Brain microvascular endothelial cell (primary cell): ENCODE measurements around the gene MEGF10.

Experiments used
- DNase-seq: peaks from one replicate; pipeline ENCODE4 v3.0.0-alpha.2; 2020
- H3K27ac ChIP-seq: fragments of 250-450 bp; sonication (Bioruptor Pico); 2 replicates; pipeline ENCODE4 v1.5.1; 2020; ENCODE audit warnings: mild to moderate bottlenecking, moderate library complexity
- H3K27me3 ChIP-seq: fragments of 250-450 bp; sonication (Bioruptor Pico); replicated peaks from 2 replicates; pipeline ENCODE4 v1.5.1; 2020; ENCODE audit warnings: mild to moderate bottlenecking
- H3K36me3 ChIP-seq: fragments of 250-450 bp; sonication (Bioruptor Pico); replicated peaks from 2 replicates; pipeline ENCODE4 v1.5.1; 2020; ENCODE audit warnings: mild to moderate bottlenecking
- H3K4me3 ChIP-seq: 2 replicates; pipeline ENCODE4 v1.5.1; 2011; ENCODE audit warnings: low read depth, mild to moderate bottlenecking, control low read depth, low read length, moderate library complexity
- in situ Hi-C: cut with HindIII; loops from 2 replicates; pipeline ENCODE4 v1.10.0; 2017; ENCODE audit warnings: low sequenced_read_pairs, low pct_ligation_motif_present
- TF ChIP-seq, protein P1 (sequence below): IDR thresholded peaks from 2 replicates; pipeline ENCODE4 v1.5.1; 2011; ENCODE audit warnings: low read depth, mild to moderate bottlenecking, moderate library complexity, low read length, control low read depth, inconsistent platforms; ENCODE audit errors: missing control alignments

Gene MEGF10

DNA sequence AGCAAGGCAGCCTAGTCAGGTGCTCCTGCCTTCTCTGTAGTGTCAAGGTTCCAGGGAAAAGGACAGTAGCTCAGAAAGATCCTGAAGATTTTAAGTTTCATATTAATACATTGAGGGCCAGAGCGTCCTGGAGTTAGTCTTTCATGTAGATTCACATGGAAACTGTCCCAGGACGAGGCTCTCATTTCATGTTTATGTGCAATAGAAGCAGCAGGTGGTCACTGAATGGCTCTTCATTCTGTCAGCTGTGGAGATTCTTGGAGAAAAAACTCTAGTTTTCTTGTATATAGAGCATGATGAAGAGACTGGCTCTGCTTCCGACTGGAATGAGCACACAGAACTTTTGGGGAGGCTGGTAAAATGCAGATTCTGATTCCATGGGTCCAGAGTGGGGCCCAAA lies 54.3 kb downstream of the MEGF10 start:
- in situ Hi-C loops: no loop called here
- no peak overlapping the region for H3K27ac ChIP-seq
- no peak overlapping the region for H3K4me3 ChIP-seq
- H3K27me3 ChIP-seq: no peaks in the 10 kb centered on the region
- no peaks in the 10 kb centered on the region for H3K36me3 ChIP-seq
- TF ChIP-seq, protein P1, sequence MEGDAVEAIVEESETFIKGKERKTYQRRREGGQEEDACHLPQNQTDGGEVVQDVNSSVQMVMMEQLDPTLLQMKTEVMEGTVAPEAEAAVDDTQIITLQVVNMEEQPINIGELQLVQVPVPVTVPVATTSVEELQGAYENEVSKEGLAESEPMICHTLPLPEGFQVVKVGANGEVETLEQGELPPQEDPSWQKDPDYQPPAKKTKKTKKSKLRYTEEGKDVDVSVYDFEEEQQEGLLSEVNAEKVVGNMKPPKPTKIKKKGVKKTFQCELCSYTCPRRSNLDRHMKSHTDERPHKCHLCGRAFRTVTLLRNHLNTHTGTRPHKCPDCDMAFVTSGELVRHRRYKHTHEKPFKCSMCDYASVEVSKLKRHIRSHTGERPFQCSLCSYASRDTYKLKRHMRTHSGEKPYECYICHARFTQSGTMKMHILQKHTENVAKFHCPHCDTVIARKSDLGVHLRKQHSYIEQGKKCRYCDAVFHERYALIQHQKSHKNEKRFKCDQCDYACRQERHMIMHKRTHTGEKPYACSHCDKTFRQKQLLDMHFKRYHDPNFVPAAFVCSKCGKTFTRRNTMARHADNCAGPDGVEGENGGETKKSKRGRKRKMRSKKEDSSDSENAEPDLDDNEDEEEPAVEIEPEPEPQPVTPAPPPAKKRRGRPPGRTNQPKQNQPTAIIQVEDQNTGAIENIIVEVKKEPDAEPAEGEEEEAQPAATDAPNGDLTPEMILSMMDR: no peak
- DNase-seq: no peak

DNA sequence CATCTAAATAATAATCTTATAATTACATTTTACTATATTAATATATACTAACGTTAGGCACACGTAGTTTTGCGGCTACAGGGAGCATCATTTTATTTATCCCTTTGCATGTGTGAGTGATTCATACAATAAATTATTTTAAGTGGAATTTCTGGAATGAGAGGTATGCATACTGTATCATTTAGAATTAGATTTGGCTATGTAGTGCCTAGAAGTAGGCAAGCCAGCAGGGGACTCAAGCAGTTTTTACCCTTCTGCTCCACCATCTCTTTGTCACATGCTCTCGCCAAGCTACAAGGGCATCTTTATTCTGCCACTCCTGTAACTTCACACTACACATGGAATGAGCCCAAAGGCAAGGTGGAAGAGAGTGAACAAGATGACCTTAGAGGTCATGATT lies 60.8 kb downstream of the MEGF10 start:
- H3K36me3 ChIP-seq: no peaks in the 10 kb centered on the region
- in situ Hi-C loops: no loop called here
- H3K4me3 ChIP-seq: no peak overlapping the region
- peak; percentile 18 for DNase-seq
- no peaks in the 10 kb centered on the region for H3K27me3 ChIP-seq
- TF ChIP-seq, protein P1: no peak
- no peak overlapping the region for H3K27ac ChIP-seq

DNA sequence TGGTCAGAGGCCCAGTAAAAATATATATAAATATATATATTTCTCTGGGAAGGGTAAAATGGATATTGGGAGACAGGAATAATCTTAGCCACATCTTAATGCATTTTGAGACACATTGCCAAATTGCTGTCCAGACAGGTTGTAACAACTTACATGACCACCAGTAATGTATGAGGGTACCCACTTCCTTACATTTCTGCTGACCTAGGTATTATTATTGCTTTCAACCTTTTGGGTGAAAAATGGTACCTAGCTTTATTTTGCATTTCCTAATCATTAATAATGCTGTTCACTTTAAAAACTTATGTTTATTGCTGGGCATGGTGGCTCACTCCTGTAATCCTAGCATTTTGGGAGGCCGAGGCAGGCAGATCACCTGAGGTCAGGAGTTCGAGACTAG lies 61.5 kb downstream of the MEGF10 start:
- in situ Hi-C loops: no loop called here

DNA sequence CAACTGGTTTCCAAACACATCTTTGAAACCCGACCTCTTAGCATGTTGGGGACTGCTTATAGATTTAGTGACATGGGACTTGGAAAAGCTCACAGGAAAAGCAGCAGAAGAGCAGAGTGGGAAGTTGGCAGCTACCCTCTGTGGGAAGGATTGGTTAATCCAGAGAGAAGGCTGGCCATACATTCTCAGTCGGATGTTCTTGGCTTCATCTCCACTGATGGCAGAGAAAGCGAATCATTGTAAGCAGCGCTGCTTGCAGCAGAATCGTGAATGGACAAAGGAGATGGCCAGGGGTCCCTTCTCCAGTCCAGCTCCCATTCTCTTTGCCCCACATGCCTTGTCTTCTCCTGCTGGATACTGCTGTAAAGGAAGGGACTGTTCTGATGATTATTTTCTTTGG lies 62.7 kb downstream of the MEGF10 start:
- Histone ChIP-seq H3K4me3 (no peak overlapping the region), H3K27me3 (no peaks in the 10 kb centered on the region), H3K27ac (no peak overlapping the region), H3K36me3 (no peaks in the 10 kb centered on the region)
- in situ Hi-C loops: no loop called here
- no peak for DNase-seq
- TF ChIP-seq, protein P1: no peak

More for the DNA sequence above, 61.5 kb downstream of the MEGF10 start:
- no peaks in the 10 kb centered on the region for H3K27me3 ChIP-seq
- TF ChIP-seq, protein P1: no peak
- H3K4me3 ChIP-seq: no peak overlapping the region
- no peak overlapping the region for H3K27ac ChIP-seq
- H3K36me3 ChIP-seq: no peaks in the 10 kb centered on the region
- no peak for DNase-seq

DNA sequence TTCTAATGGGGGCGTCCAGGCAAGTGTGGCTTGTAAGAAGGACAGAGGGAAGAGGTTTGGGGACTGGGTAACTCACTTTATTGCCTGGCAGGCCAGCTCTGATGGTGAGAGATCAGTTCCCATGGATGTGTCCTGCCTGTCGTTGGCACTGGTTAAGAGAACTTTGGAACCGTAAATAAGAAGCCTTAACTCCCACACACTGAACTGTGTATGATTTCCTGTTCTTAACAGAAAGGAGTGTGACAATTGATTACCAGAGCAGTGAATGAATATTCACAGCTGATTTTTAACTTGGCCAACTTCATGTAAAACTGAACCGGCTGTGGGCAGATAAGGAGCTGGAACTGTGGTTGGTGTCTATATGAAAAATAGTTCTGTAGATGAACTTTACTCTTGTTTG lies 63.2 kb downstream of the MEGF10 start:
- Histone ChIP-seq H3K36me3 (no peaks in the 10 kb centered on the region), H3K4me3 (no peak overlapping the region), H3K27me3 (no peaks in the 10 kb centered on the region), H3K27ac (no peak overlapping the region)
- in situ Hi-C loops: no loop called here
- DNase-seq: no peak
- TF ChIP-seq, protein P1: no peak

DNA sequence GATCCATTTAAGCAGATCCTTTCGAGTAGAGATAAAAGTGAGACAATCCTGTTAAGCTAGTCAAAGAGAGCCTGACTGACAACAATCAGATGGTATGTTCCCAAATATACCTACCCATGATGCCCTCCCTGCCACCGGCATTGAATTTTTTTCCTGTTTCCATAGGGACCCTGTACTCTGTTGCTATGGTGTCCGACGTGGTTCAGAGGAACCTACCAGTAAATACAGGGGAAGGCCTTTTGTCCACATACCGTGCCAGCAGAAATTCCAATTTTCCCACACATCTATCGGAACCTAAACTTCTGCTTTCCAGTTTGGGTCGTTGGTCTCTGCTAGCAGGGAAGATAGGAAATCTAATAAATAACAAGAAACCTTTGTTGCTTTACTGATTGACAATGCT lies 64.7 kb downstream of the MEGF10 start:
- Histone ChIP-seq H3K4me3 (no peak overlapping the region), H3K36me3 (no peaks in the 10 kb centered on the region), H3K27ac (no peak overlapping the region), H3K27me3 (no peaks in the 10 kb centered on the region)
- DNase-seq: no peak
- TF ChIP-seq, protein P1: no peak
- in situ Hi-C loops: no loop called here
